ENCODE results near the gene ERRFI1.

ERRFI1 gene

GRCh38 chr1:8014381-8014988 is 11.6 kb downstream of the ERRFI1 start:
- TF ChIP-seq YY1 (IDR thresholded peaks at IDR 0.05; ENCODE audit: low read depth), result no peak
- TF ChIP-seq CREB1 (IDR thresholded peaks at IDR 0.05; ENCODE audit: low read depth), result no peak
- TF ChIP-seq CEBPB (IDR thresholded peaks at IDR 0.05), result no peak
- no peak for TF ChIP-seq ZBTB7A (IDR thresholded peaks at IDR 0.05; ENCODE audit: low read depth)
- no peak for TF ChIP-seq EP300 (IDR thresholded peaks at IDR 0.05; ENCODE audit: borderline replicate concordance)
- no peak for TF ChIP-seq TCF12 (IDR thresholded peaks at IDR 0.05; ENCODE audit: low read depth)
- TF ChIP-seq MAX (IDR thresholded peaks at IDR 0.05), result no peak
- no peak for TF ChIP-seq FOXM1 (IDR thresholded peaks at IDR 0.05; ENCODE audit: borderline replicate concordance, low read depth)
- TF ChIP-seq NFIC (IDR thresholded peaks at IDR 0.05), result no peak
- TF ChIP-seq RAD21 (IDR thresholded peaks at IDR 0.05; ENCODE audit: low read depth), result no peak
- TF ChIP-seq TAF1 (IDR thresholded peaks at IDR 0.05; ENCODE audit: low read depth), result no peak
- no peak for TF ChIP-seq TEAD4 (IDR thresholded peaks at IDR 0.05)
- TF ChIP-seq REST (IDR thresholded peaks at IDR 0.05; ENCODE audit: low read depth), result no peak
- TF ChIP-seq EGR1 (IDR thresholded peaks at IDR 0.05), result no peak
- TF ChIP-seq USF1 (IDR thresholded peaks at IDR 0.05), result no peak

GRCh38 chr1:8013800-8014199 is 12.3 kb downstream of the ERRFI1 start:
- TF ChIP-seq RAD21 (IDR thresholded peaks at IDR 0.05; ENCODE audit: low read depth) (no peak), USF1 (IDR thresholded peaks at IDR 0.05) (no peak)

DNA sequence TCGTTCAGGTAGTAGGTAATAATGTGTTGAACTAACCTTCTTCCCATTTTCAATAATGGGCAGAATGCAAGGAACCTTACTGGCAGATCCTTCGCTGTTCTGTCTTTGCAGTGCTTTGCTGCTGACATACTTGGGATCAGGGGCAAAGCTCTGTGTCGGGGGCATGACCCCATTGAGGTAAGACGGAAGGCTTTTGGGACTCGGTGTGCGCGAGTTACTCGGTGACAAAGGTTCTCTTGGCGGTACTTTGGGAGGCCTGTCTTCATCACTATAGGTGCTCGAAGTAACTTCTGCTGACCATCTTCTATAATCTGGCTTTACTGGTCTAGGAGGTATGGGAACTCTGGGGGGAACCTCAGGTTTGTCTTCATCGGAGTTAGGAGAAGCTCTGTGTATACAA is 12.7 kb downstream of the ERRFI1 start:
- TF ChIP-seq TCF12 (IDR thresholded peaks at IDR 0.05; ENCODE audit: low read depth) (no peak), TAF1 (IDR thresholded peaks at IDR 0.05; ENCODE audit: low read depth) (no peak), ZBTB7A (IDR thresholded peaks at IDR 0.05; ENCODE audit: low read depth) (no peak), FOXM1 (IDR thresholded peaks at IDR 0.05; ENCODE audit: borderline replicate concordance, low read depth) (no peak), CEBPB (IDR thresholded peaks at IDR 0.05) (no peak), REST (IDR thresholded peaks at IDR 0.05; ENCODE audit: low read depth) (no peak), CREB1 (IDR thresholded peaks at IDR 0.05; ENCODE audit: low read depth) (no peak), RAD21 (IDR thresholded peaks at IDR 0.05; ENCODE audit: low read depth) (no peak), MAX (IDR thresholded peaks at IDR 0.05) (no peak), EP300 (IDR thresholded peaks at IDR 0.05; ENCODE audit: borderline replicate concordance) (no peak)

GRCh38 chr1:8012955-8013354 is 13.2 kb downstream of the ERRFI1 start:
- no peak for TF ChIP-seq YY1 (IDR thresholded peaks at IDR 0.05; ENCODE audit: low read depth)
- no peak for TF ChIP-seq EP300 (IDR thresholded peaks at IDR 0.05; ENCODE audit: borderline replicate concordance)
- no peak for TF ChIP-seq RAD21 (IDR thresholded peaks at IDR 0.05; ENCODE audit: low read depth)
- no peak for TF ChIP-seq TCF12 (IDR thresholded peaks at IDR 0.05; ENCODE audit: low read depth)
- no peak for TF ChIP-seq FOXM1 (IDR thresholded peaks at IDR 0.05; ENCODE audit: borderline replicate concordance, low read depth)
- TF ChIP-seq CREB1 (IDR thresholded peaks at IDR 0.05; ENCODE audit: low read depth), result no peak
- TF ChIP-seq TEAD4 (IDR thresholded peaks at IDR 0.05), result no peak
- no peak for TF ChIP-seq ZBTB7A (IDR thresholded peaks at IDR 0.05; ENCODE audit: low read depth)
- TF ChIP-seq USF1 (IDR thresholded peaks at IDR 0.05), result no peak
- TF ChIP-seq NFIC (IDR thresholded peaks at IDR 0.05), result no peak
- TF ChIP-seq CEBPB (IDR thresholded peaks at IDR 0.05), result no peak
- TF ChIP-seq EGR1 (IDR thresholded peaks at IDR 0.05), result no peak
- no peak for TF ChIP-seq REST (IDR thresholded peaks at IDR 0.05; ENCODE audit: low read depth)
- no peak for TF ChIP-seq TAF1 (IDR thresholded peaks at IDR 0.05; ENCODE audit: low read depth)
- TF ChIP-seq MAX (IDR thresholded peaks at IDR 0.05), result no peak

All from Ishikawa (cell line).